Activated naive CD4-positive, alpha-beta T cell (primary cell): Measurements from ENCODE around the gene ZBTB17.
A peak's percentile ranks its signal among the peaks of the same experiment; 100 is the strongest.
"Not testable (repeated sequence)": the region's sequence is repeated elsewhere in the genome, so short reads cannot be mapped to it uniquely, and the experiment has no call there.

Experiments
- DNase-seq, 4 experiments: peaks; one replicate each; lab custom pipeline; 2025; lab: John Stamatoyannopoulos, UW

The ZBTB17 gene

GRCh38 chr1:15975805-15976680 is at the start of gene ZBTB17:
Gene ZBTB17, minus strand, starts transcription at chr1:15976101. Its CDS starts 27,606 bp downstream, at chr1:15948495.
- DNase-seq: peak; percentile 87 to 93 (median 90)

GRCh38 chr1:16023050-16023653 is 47.3 kb upstream of the ZBTB17 start:
- DNase-seq: no peak

GRCh38 chr1:16022393-16022792 is 46.5 kb upstream of the ZBTB17 start:
- no peak for DNase-seq

GRCh38 chr1:16021681-16022080 is 45.8 kb upstream of the ZBTB17 start, which contains the start of gene CLCNKA:
Gene CLCNKA, plus strand, starts transcription at chr1:16022036. Its CDS starts 584 bp downstream, at chr1:16022620.
- no peak for DNase-seq

- not testable (repeated sequence) for DNase-seq
These were observed 45.0 kb upstream of the ZBTB17 start for GRCh38 chr1:16020878-16021277.

GRCh38 chr1:16020325-16020724 is 44.4 kb upstream of the ZBTB17 start:
- no peak for DNase-seq

- DNase-seq: no peak
These were observed 43.9 kb upstream of the ZBTB17 start for GRCh38 chr1:16019644-16020277.

GRCh38 chr1:16018749-16019643 is 43.1 kb upstream of the ZBTB17 start:
- no peak for DNase-seq

GRCh38 chr1:16018308-16018707 is 42.4 kb upstream of the ZBTB17 start:
- no peak for DNase-seq

GRCh38 chr1:16017461-16018303 is 41.8 kb upstream of the ZBTB17 start, which contains the start of gene HSPB7:
Gene HSPB7, minus strand, starts transcription at chr1:16018043. Its CDS starts 80 bp downstream, at chr1:16017963.
- no peak for DNase-seq

- DNase-seq: no peak
These were observed 41.2 kb upstream of the ZBTB17 start for GRCh38 chr1:16017076-16017460.

- DNase-seq: no peak
These were observed 40.3 kb upstream of the ZBTB17 start for GRCh38 chr1:16015960-16016901.

GRCh38 chr1:16015491-16015890 is 39.6 kb upstream of the ZBTB17 start:
- DNase-seq: no peak

GRCh38 chr1:16014509-16015482 is 38.9 kb upstream of the ZBTB17 start:
- DNase-seq: no peak

GRCh38 chr1:16013908-16014258 is 38.0 kb upstream of the ZBTB17 start:
- DNase-seq: no peak

- peak in 2 of 4 experiments; percentile 6 to 14 for DNase-seq
These were observed 37.5 kb upstream of the ZBTB17 start for GRCh38 chr1:16013220-16013907.

GRCh38 chr1:16012590-16013219 is 36.8 kb upstream of the ZBTB17 start:
- DNase-seq: peak in 1 of 4 experiments; percentile 37
